Stimulated activated CD4-positive, alpha-beta T cell treated with anti-CD3 and anti-CD28 coated beads, TNF-alpha, amount 100 ng/mL, for 24 hours (primary cell): ENCODE results near the gene GPAT3.
A peak's percentile ranks its signal among the peaks of the same experiment; 100 is the strongest.
"Not testable (repeated sequence)": the region's sequence is repeated elsewhere in the genome, so short reads cannot be mapped to it uniquely, and the experiment has no call there.

Experiments
- DNase-seq, 3 experiments: peaks; one replicate each; pipeline ENCODE4 v3.0.0-alpha.2; 2020; ENCODE audit warnings: low read depth in 3 of 3

GPAT3 gene

DNA sequence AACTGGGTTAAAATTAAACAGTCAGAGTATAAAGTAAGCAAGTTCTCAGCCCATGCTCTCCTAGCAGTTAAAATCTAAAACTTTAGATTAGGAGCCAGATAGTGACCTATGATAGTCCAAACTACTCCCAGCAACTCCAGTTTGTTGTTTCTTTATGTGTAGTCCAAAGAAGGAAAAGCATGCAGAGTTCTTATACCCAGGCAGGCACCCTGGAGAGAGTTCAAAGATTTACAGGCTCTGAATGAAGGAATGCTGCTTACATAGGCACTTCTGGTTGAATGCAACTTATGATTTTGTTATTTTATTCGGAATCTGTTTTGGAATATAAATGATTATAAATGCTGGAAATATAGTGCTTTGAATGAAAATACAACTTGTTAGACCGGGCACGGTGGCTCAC lies 67.2 kb downstream of the GPAT3 start:
- no peak for DNase-seq

DNA sequence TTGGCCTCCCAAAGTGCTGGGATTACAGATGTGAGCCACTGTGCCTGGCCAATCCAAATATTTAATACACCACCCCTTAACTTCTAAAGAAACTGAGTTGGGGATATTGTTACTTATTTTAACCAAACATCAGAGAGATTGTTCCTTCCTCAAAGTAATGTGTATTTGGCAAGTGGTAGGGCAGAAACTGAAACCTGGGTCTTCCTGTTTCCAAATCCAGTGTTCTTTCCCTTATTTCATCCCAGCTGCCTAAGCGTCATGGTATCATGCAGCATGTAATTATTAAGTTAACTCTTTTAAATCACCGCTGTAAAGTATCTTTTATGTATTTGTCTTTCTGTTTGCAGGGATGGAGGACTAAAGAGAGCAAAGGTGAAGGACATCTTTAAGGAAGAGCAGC lies 68.4 kb downstream of the GPAT3 start:
- DNase-seq, result no peak

DNA sequence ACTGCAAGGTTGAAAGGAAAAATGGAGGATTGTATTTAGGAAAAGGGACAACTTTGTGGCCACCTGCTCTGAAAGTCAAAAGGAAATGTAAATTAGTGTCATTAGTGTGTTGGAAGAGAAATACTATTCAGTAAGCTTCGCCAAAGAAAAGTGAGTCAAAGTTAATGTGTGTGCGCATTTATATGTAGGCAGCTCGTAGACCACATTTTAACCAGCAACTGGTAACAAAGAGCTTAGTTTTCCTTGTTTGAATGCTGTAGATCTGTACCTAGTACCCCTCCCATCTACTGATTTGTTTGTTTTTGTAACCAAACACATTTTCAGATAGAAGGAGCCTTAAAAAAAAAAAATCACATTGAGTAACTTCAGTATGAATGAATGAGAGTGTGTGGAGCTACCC lies 69.3 kb downstream of the GPAT3 start:
- DNase-seq, result no peak

DNA sequence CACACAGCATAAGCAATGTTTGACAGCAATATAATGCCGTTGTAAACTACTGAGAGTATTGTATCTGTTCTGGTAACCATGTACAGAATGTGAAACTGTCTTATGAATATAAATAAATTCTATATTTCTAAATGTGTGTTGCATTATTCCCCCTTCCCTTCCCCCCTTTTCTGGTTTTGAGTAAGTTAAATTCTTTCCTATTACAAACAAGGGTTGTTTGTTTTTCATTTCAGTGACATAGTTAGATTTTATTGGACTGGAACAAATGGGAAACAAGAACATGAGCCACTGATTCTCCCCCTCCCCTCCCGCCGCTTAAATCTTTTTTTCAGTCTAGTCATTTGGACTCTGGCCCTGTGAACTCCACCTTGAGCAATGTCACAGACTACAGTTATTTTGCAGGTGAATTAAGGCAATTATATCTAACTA lies 69.8 kb downstream of the GPAT3 start:
- DNase-seq, result no peak

DNA sequence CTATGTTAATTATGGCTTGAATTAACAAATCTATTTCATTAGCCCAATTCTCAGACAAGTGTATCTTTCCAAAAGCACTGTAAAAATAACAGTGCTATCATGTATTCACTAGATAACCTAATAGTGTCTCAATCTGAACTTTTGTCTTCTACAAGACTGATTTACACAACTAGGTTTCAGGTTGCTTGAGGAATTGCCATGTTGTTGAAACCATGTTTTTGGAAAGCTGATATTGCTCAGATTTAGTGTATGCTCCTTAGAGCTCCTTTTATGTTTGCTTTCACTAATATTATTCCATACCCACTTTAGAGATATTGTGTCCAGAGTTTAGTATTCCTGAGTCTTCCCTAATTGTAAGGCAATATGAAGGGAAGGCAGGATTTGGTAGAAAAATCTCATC lies 70.6 kb downstream of the GPAT3 start:
- no peak for DNase-seq

DNA sequence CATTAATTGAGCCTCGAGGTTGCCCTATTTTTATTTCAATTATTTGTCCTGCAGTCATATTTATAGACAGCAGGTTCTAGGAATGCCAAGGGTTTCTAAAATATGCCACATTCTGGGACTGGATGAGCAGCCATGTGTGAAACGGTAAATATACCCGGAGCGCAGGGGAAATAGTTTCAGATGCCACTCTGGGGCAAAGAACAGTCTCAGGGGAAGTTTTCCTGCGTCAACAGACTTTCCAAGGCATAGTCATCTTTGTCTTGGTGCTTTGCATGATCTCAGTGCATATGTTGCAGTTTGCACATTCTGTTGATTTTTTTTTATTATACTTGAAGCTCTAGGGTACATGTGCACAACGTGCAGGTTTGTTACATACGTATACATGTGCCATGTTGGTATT lies 71.0 kb downstream of the GPAT3 start:
- no peak for DNase-seq

DNA sequence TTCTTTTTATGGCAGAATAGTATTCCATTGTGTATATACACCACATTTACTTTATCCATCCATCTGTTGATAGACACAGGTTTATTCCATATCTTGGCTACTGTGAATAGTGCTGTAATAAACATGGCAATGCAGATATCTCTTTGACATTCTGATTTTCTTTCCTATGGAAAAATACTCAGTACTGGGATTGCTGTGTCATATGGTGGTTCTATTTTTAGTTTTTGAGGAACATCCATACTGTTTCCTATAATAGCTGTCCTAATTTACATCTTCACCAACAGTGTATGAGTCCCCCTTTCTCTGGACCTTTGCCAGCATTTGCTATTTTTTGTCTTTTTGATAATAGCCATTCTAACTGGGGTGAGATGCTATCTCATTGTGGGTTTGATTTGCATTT lies 73.5 kb downstream of the GPAT3 start:
- no peak for DNase-seq

DNA sequence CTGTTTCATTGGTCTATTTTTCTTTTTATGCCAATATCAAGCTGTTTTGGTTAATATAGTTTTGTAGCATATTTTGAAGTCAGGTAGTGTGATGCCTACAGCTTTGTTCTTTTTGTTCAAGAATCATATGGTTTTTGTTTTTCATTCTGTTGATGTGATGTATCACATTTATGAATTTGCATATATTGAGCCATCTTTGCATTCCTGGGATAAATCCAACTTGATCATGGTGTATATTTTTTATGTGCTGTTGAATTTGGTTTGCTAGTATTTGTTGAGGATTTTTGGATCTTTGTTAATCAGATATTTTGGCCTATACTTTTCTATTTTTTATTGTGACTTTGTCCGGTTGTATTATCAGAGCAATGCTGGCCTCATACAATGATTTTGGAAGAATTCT lies 74.8 kb downstream of the GPAT3 start:
- DNase-seq, result no peak

DNA sequence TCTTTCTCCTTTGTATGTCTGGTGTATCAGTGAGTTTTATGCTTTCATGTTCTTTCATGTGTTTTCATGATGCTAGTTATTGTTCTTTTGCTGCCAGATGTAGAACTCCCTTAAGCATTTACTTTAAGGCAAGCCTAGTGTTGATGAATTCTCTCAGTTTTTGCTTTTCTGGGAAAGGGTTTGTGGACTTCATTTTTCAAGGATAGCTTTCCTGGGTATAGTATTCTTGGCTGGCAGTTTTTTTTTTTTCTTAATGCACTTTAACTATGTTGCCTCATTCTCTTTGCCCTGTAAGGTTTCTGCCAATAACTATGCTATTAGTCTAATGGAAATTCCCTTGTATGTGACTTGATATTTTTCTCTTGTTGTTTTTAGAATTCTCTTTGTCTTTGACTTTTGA lies 77.1 kb downstream of the GPAT3 start:
- no peak for DNase-seq

DNA sequence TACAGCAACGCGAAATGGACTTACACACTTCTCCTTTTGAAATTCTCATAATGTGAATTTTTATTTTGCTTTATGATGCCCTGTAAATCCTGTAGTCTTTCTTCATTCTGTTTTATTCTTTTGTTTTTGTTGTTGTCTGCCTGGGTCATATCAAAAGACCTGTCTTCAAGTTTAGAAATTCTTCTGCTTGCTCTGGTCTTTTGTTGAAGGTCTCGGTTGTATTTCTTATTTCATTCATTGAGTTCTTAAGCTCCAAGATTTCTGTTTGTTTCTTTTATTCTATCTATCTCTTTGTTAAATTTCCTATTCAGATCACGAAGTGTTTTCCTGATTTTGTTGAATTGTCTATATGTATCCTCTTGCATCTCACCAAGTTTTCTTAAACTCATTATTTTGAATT lies 78.1 kb downstream of the GPAT3 start:
- no peak for DNase-seq

DNA sequence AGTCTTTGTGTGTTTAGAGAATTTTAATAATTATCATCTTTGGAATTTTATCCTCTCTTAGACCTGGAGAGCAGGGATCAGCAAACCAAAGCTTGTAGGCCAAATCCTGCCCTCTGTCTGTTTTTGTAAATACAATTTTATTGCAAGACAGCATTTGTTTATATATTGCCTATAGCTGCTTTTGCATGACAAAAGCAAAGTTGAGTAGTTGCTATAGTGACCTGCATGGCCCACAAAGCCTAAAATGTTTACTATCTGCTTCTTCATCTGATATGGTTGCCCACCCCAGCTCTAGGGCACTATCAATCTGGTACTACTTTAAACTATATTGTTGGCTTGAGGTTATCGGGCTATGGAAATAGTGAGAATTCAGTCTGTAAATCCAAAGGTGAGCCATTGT lies 80.3 kb downstream of the GPAT3 start:
- no peak for DNase-seq

DNA sequence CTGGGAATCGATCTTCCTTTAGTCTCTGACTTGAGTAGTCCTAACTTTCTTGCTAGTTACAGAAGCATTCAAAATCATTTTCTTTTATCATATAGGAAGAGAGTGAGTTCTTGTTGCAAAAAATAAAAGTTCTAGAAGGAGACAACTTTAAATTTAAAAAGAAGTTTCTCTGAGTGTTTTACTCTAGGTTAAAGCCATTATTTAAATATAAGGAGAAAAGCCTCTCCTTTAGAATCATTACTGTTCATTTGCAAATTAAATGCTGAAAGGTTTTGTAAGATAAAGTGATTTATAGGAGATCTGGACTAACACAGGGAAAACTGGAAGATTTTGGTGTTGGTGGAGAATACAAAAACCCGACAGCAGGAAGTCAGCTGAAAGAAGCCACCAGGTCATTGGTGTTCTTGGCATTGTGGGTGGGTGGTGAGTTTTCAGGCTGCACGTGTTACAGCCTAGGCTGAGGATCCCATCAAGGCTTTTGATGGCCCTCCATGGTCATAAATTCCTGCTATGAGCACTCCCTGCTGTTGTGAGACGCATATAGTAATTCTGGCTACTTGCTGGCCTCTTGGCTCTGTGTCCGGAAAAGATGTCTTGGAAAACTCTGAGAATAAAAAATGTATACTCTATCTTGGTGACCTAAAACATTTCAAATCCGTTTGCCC lies 81.6 kb downstream of the GPAT3 start:
- DNase-seq, result no peak

DNA sequence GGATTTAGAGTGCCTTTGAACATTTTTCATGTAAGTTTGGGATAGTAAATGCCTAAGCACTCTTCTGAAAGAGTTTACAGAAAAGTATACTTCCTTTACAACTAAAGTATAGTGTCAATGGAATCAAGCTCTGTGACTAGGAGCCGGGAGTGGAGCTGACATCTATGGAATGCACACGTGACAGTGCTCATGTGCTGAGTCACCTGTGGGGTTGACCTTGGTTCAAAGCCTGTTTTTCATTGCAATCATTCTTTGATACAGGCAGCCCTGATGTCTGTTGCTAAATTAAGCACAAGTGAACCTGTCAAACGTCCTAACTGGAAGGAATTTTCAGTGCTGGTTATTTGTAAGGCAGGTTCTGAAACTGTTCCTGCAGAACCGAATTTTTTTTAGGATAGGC lies 82.5 kb downstream of the GPAT3 start:
- DNase-seq, result no peak

DNA sequence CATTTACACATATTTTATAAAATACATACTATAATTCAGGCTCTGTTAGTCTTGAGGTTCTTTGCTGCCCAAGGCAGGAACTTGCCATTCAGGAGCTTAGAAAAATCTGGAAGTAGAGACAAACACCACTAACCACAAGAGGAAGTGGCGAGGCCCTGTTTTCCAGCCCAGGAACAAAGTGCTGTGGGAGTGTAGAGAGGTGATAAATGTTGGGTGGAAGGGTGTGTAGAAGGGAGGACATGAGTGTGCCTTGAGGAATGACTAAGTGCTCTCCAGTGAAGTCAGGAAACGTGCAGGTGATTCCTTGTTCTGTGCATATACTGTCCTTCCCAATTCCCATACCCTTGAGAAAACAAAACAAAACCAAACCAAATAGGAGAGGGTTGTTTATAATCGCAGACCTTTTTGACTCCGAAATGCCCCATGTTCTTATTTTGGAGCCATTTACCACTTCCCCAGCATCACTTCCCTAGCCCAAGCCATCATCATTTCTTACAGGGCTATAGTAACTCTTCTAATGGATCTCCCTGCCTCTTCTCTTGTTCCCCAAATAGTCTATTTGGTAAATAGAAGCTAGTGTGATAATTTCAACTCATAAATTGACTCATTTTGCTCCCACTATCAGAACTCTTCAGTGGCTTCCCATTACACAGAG lies 83.2 kb downstream of the GPAT3 start:
- no peak for DNase-seq

DNA sequence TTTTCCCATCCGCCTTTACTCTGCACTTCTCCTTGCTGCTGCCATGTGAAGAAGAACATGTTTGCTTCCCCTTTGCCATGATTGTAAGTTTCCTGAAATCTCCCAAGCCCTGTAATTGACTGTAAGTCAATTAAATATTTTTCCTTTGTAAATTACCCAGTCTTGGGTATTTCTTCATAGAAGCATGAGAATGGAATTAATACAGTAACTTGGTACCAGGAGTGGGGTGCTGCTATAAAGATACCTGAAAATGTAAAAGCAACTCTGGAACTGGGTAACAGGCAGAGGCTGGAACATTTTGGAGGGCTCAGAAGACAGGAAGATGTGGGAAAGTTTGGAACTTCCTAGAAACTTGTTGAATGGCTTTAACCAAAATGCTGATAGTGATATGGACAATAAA lies 86.2 kb downstream of the GPAT3 start:
- not testable (repeated sequence) for DNase-seq

DNA sequence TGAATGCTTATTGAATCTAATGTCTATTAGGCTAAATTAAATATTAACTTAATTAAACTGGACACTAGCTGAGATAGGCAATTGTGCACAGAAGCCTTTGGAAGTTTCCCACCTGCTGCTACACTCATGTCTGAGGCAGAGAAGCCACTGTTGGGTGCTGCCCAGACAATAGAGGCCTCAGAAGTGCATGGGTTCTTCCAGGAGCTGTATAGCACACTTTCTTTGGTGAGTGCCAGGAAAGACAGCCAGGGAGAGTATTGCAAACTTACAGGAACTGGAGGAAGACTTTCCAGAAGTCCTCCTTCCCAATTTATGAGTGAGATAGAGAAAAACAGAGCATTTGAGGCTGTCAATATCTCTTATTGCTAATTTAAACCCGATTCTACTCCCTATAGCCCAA lies 89.9 kb downstream of the GPAT3 start:
- DNase-seq, result no peak

DNA sequence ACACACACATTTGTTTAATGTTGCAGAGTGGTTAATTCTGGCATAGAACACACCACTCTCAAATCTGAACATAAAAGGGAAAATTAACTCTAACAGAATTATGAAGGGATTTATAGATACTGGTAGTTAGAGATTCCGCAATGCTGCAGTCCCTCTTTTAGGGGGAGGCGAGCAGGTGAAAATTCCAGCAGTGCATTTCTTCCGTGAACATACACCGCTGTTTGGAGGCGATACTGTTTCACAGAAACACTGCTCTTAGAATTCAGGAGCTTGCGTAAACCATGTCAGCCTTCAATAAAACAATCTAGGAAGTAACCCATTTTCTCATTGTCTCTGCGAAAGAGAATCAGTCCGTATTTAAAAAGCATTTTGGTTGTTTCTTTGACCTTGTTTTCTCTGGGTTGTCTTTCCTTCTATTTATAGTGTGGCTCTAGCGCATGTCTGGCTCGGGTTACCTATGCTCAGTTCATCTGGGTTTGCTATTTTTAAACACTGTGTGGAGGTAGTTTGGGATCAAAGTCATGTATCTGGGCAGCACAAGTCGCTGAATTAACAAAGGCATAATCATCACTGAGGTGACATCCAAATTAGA lies 90.4 kb downstream of the GPAT3 start:
- no peak for DNase-seq

DNA sequence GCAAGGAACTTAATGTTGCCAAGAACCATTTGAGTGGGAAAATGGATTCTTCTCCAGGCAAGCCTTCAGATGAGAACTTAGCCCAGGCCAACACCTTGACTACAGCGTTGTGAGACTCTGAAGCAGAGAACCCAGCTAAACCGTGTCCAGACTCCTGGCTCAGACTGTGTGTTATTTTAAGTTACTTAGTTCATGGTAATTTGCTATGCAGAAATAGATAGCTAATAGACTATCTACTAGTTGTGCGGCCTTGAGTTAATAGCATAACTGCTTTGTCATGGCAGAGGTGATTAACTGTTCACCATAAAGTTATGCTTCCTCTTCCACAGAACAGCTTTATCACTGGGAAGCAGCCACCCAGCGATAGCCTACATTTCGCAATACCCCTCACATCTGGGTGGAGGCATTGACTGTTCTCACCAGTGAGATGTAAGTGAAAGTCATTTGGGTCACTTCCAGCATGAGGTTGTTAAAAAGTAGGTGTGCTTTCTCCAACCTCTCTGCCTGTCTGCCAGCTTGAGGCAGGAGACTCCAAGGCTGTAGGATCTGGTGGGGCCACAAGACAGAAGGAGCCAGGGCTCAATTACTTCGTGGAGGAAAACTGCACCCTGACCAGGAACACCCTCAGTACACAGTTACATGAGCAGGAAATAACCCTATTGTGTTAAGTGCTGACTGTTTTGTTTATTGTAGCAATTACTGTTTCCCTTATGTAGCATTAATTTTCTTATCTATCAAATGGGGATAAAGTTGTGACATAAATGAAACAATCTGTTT lies 94.2 kb downstream of the GPAT3 start:
- DNase-seq, result no peak

DNA sequence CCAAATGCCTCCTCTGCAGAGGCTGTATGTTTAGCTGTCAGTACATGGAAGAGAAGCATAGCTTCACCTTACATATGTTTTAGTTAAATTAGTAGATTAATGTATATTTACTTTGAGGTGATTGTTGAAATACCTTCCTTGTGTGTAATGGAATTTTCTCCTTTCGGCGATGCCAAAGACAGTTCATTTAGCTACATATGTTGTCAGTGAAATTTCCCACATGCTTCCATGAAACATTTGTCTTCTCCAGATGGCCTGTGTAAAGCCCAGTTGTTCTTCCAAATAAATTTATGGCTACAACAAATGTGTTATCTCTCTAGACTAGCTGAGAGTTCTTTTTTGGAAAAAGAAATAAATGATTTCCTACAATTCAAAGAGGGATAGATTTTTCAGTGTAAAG lies 95.2 kb downstream of the GPAT3 start:
- DNase-seq, result no peak

DNA sequence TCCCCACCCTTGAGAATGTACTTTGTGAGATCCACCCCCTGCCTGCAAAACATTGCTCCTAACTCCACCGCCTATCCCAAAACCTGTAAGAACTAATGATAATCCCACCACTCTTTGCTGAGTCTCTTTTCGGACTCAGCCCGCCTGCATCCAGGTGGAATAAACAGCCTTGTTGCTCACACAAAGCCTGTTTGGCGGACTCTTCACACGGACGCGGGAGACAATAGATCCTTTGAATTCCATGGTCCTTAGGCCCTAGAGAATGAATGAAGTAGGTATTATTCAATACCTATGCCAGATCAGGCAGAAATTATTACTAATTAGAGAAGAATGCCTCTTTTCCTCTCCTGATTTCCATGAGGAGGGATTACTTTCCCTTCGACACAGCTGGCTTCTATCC lies 101.0 kb downstream of the GPAT3 start:
- no peak for DNase-seq

DNA sequence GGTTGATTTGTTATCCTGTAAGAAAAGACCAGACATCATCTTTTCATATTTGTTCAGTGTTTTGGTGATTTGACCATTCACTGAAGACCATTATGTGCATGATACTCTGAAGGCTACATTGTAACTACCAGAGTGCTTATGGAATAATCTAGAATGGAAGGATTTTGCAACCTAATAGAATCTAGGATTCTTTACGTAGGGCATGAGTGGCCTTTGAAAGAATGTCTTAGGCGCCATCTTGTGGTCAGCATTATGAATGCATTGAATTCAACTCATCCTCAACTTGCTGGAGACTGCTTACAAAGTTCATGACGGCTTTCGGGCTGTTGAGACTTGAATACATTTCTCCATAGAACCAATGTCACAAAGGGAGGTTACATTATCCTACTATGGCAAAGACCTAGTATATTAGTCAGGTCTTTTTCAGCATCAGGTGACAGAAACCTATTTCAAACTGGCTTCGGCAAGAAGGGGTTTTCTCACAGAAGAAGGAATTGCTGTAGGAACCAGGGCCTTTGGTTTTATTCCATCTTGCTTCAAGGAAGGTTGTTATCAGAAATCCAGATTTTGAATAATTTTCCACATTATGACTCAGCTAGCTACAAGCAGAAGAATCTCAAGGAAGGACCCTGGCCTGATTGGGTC lies 104.1 kb downstream of the GPAT3 start:
- DNase-seq, result peak; percentile 19 to 47 (median 24)

DNA sequence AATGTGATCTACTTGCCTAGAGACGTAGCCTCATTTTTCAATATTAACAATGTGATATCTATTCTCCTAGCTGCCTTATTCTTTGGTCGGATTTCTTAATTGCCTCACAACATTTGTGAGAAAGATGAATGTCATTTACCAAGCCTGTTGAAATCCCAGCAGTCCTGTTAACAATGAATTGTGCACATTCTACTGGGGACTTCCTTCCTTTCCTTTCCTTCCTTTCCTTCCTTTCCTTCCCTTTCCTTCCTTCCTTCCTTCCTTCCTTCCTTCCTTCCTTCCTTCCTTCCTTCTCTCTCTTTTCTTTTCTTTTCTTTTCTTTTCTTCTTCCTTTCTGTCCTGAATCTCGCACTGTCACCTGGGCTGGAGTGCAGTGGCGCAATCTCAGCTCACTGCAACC lies 107.1 kb downstream of the GPAT3 start:
- no peak for DNase-seq
